NCI-H446 treated with DMSO at 0.1 percent for 48 hours (cell line): Measurements from ENCODE around the gene CKAP2.
A peak's percentile ranks its signal among the peaks of the same experiment; 100 is the strongest.
"Not testable (repeated sequence)": the region's sequence is repeated elsewhere in the genome, so short reads cannot be mapped to it uniquely, and the experiment has no call there.

Experiments
- DNase-seq: peaks from one replicate; lab custom pipeline; 2025; lab: John Stamatoyannopoulos, UW

CKAP2 gene

GRCh38 chr13:52454820-52455676 lies at the start of gene CKAP2:
CKAP2 (plus strand) TSS chr13:52455478; CDS start chr13:52455557, 79 bp downstream.
- peak; percentile 82 for DNase-seq

GRCh38 chr13:52405767-52406494 lies 49.3 kb upstream of the CKAP2 start, which contains the start of gene THSD1:
THSD1 (minus strand) TSS chr13:52406172; CDS start chr13:52402600, 3,572 bp downstream.
- DNase-seq, result no peak

GRCh38 chr13:52406629-52407028 lies 48.6 kb upstream of the CKAP2 start:
- DNase-seq, result no peak

- DNase-seq, result not testable (repeated sequence)
These were observed 47.8 kb upstream of the CKAP2 start for GRCh38 chr13:52407436-52407835.

- DNase-seq, result not testable (repeated sequence)
These were observed 47.1 kb upstream of the CKAP2 start for GRCh38 chr13:52408071-52408658.

- no peak for DNase-seq
These were observed 43.6 kb upstream of the CKAP2 start for GRCh38 chr13:52411629-52412028.

- no peak for DNase-seq
These were observed 43.1 kb upstream of the CKAP2 start for GRCh38 chr13:52412128-52412527.

GRCh38 chr13:52414051-52414450 lies 41.2 kb upstream of the CKAP2 start:
- no peak for DNase-seq

GRCh38 chr13:52414963-52415362 lies 40.3 kb upstream of the CKAP2 start:
- no peak for DNase-seq

GRCh38 chr13:52419080-52419479 lies 36.2 kb upstream of the CKAP2 start:
- no peak for DNase-seq

- DNase-seq, result no peak
These were observed 34.1 kb upstream of the CKAP2 start for GRCh38 chr13:52421216-52421615.

- DNase-seq, result no peak
These were observed 27.0 kb upstream of the CKAP2 start for GRCh38 chr13:52428295-52428694.

GRCh38 chr13:52432456-52432855 lies 22.8 kb upstream of the CKAP2 start:
- no peak for DNase-seq

GRCh38 chr13:52446265-52446664 lies 9.0 kb upstream of the CKAP2 start:
- DNase-seq, result no peak

- no peak for DNase-seq
These were observed 7.9 kb upstream of the CKAP2 start for GRCh38 chr13:52447354-52447753.

GRCh38 chr13:52447815-52448552 lies 7.3 kb upstream of the CKAP2 start:
- no peak for DNase-seq

GRCh38 chr13:52449331-52450011 lies 5.8 kb upstream of the CKAP2 start:
- no peak for DNase-seq

GRCh38 chr13:52450012-52450792 lies 5.1 kb upstream of the CKAP2 start, which contains the start of gene VPS36:
VPS36 (minus strand) TSS chr13:52450634; CDS start chr13:52450594, 40 bp downstream.
- DNase-seq, result peak; percentile 67

GRCh38 chr13:52450793-52451116 lies 4.5 kb upstream of the CKAP2 start:
- DNase-seq, result no peak

GRCh38 chr13:52451135-52451804 lies 4.0 kb upstream of the CKAP2 start:
- DNase-seq, result no peak
